Spleen (tissue), 11 donors: Measurements from ENCODE around the gene LOXL1. TPM values are rescaled to one million over a fixed set of nuclear protein-coding genes. Genes with fewer than 3 reads are reported as not detected.

ENCODE experiments used
- DNase-seq: peaks from one replicate; pipeline ENCODE4 v3.0.0-alpha.2; 2020
- H3K27ac ChIP-seq, 8 donors: fragments of 200-600 bp; sonication (generic) in 7 of 8; 1 replicate in 4 of 8; 2 replicates in 4 of 8; pipeline versions ENCODE4 v1.5.0 to v1.8.0; 2016 to 2021; ENCODE audit warnings: inconsistent platforms in 4 of 8, mild to moderate bottlenecking in 4 of 8, moderate library complexity in 1 of 8
- H3K27me3 ChIP-seq, 7 donors: fragments of 200-600 bp; sonication (generic) in 6 of 7; replicated peaks in 1 of 7; 1 replicate in 4 of 7; 2 replicates in 3 of 7; pipeline versions ENCODE4 v1.5.0 to v1.8.0; 2016 to 2021; ENCODE audit warnings: inconsistent platforms in 3 of 7, mild to moderate bottlenecking in 1 of 7
- H3K36me3 ChIP-seq, 6 donors: fragments of 200-600 bp; sonication (generic) in 5 of 6; 1 replicate in 4 of 6; 2 replicates in 2 of 6; pipeline versions ENCODE4 v1.5.0 to v1.8.0; 2016 to 2021; ENCODE audit warnings: inconsistent platforms in 2 of 6
- H3K4me1 ChIP-seq, 6 donors: fragments of 200-600 bp; sonication (generic) in 5 of 6; 1 replicate in 3 of 6; 2 replicates in 3 of 6; pipeline versions ENCODE4 v1.5.0 to v1.8.0; 2016 to 2021; ENCODE audit warnings: inconsistent platforms in 3 of 6
- H3K4me3 ChIP-seq, 8 donors: fragments of 200-600 bp; sonication (generic) in 7 of 8; 1 replicate in 4 of 8; 2 replicates in 4 of 8; pipeline versions ENCODE4 v1.5.0 to v1.8.0; 2016 to 2021; ENCODE audit warnings: inconsistent platforms in 4 of 8, mild to moderate bottlenecking in 4 of 8, moderate library complexity in 2 of 8
- H3K9me3 ChIP-seq, 8 donors: fragments of 200-600 bp; sonication (generic) in 7 of 8; 1 replicate in 4 of 8; 2 replicates in 4 of 8; pipeline versions ENCODE4 v1.5.0 to v1.8.0; 2016 to 2021; ENCODE audit warnings: inconsistent platforms in 4 of 8
- POLR2A ChIP-seq, 3 donors: fragments of 450-650 bp; IDR thresholded peaks; one replicate each; pipeline ENCODE4 v1.5.1; 2017; ENCODE audit warnings: antibody characterized with exemption in 3 of 3, mild to moderate bottlenecking in 1 of 3
- POLR2AphosphoS5 ChIP-seq, 3 donors: sonication (generic); formaldehyde crosslinking; IDR thresholded peaks; one replicate each; pipeline ENCODE4 v1.5.1; 2017; ENCODE audit warnings: antibody characterized with exemption in 3 of 3
- WGBS, 5 donors: extraction: QIAGEN DNeasy Blood & Tissue Kit in 3 of 5; methylation state at CpG; one replicate each; pipeline versions ENCODE4 v1.1.5 to v1.1.7; 2013 to 2018; 5-methylcytosine and 5-hydroxymethylcytosine counted together
- intact Hi-C: fragments of 100-400 bp; cut with DNase I; formaldehyde crosslinking; loops from one replicate; pipeline ENCODE4 v1.15.0; 2023; ENCODE audit warnings: low total_unique reads
- polyA plus RNA-seq, 3 donors: library from polyadenylated mRNA; stranded (reverse); fragments of 200-250 nt; gene quantifications; one replicate each; pipeline ENCODE4 v1.2.1, GENCODE V29; 2013
- total RNA-seq, 7 donors: library from RNA; depleted of rRNA in 3 of 7; stranded (reverse); fragments of >200 nt in 3 of 7; fragmentation: NEBNext Ultra II Directional in 4 of 7; extraction: Animal tissue kit (Norgen Biotek cat#: 25700) in 4 of 7; gene quantifications; one replicate each; pipeline versions ENCODE4 v1.1.0 to v1.2.1, GENCODE V29; 2016 to 2021
- TF ChIP-seq, protein P1 (sequence below), 11 experiments: fragments of 200-600 bp in 7 of 11; fragments of 450-650 bp in 4 of 11; sonication (generic) in 4 of 11; IDR thresholded peaks in 8 of 11; conservative IDR thresholded peaks in 3 of 11; 1 replicate in 7 of 11; 2 replicates in 4 of 11; pipeline versions ENCODE4 v1.4.0 to v1.8.0; 2016 to 2021; ENCODE audit warnings: antibody characterized with exemption in 11 of 11, inconsistent platforms in 4 of 11, mild to moderate bottlenecking in 1 of 11
- donor health status: healthy with polysubstance abuse.
- donor health status: DM: no; HTN: no; CAD: no; lungs with moderate emphysema.
- donor health status: DM: no; HTN: no; CAD: no.
- donor health status: Bipolar disorder and iron deficiency.
- donor health status: healthy.
- donor health status: DM: no; HTN: no; CAD: no.
- donor health status: DM: yes; HTN: yes; CAD: no.

Gene LOXL1
- total and polyA plus RNA-seq, 10 donors: 3.3 to 11.3 (median 8.1) TPM

DNA sequence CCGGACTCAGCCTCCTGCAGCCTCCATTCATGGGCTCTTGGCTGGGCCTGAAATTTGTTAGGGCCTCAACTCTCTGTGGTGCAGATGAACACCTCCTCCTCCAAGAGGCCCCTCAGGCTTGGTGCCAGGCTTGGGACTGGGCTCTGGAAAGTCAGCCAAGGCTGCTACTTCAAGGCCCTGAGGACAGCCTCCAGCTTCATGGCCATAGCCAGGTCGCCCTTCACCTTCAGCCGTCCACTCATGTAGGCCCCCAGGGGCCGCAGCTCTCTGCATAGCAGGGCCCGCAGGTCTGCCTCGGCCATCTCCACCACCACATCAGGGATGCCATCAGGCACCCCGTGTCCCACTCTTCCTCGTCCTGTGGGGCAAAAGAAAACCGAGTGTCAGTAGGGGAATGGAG lies 57.5 kb downstream of the LOXL1 start:
- no peak for DNase-seq
- H3K4me1 ChIP-seq: peaks cover 42 to 88% (median 75%) of the 10 kb centered on the region in 6 donors
- intact Hi-C loops: no loop called here
- TF ChIP-seq POLR2A (IDR thresholded peaks at IDR 0.05) (no peak), POLR2AphosphoS5 (IDR thresholded peaks at IDR 0.05) (no peak)
- TF ChIP-seq, protein P1, sequence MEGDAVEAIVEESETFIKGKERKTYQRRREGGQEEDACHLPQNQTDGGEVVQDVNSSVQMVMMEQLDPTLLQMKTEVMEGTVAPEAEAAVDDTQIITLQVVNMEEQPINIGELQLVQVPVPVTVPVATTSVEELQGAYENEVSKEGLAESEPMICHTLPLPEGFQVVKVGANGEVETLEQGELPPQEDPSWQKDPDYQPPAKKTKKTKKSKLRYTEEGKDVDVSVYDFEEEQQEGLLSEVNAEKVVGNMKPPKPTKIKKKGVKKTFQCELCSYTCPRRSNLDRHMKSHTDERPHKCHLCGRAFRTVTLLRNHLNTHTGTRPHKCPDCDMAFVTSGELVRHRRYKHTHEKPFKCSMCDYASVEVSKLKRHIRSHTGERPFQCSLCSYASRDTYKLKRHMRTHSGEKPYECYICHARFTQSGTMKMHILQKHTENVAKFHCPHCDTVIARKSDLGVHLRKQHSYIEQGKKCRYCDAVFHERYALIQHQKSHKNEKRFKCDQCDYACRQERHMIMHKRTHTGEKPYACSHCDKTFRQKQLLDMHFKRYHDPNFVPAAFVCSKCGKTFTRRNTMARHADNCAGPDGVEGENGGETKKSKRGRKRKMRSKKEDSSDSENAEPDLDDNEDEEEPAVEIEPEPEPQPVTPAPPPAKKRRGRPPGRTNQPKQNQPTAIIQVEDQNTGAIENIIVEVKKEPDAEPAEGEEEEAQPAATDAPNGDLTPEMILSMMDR (IDR thresholded peaks at IDR 0.05 in 8 of 11, conservative IDR thresholded peaks at IDR 0.05 in 3 of 11): no peak
- no peak overlapping the region for H3K4me3 ChIP-seq
- H3K27ac ChIP-seq: peak overlapping the region in 6 of 8 donors; percentile 38 to 94 (median 80)
- WGBS, 5 donors: 92 to 95% (median 94%) methylated on average over 5 to 9 of the region's 9 CpGs
- H3K27me3 ChIP-seq: no peaks in the 10 kb centered on the region
- H3K36me3 ChIP-seq: peaks cover 0 to 25% (median 0%) of the 10 kb centered on the region in 6 donors
- no peaks in the 10 kb centered on the region for H3K9me3 ChIP-seq

DNA sequence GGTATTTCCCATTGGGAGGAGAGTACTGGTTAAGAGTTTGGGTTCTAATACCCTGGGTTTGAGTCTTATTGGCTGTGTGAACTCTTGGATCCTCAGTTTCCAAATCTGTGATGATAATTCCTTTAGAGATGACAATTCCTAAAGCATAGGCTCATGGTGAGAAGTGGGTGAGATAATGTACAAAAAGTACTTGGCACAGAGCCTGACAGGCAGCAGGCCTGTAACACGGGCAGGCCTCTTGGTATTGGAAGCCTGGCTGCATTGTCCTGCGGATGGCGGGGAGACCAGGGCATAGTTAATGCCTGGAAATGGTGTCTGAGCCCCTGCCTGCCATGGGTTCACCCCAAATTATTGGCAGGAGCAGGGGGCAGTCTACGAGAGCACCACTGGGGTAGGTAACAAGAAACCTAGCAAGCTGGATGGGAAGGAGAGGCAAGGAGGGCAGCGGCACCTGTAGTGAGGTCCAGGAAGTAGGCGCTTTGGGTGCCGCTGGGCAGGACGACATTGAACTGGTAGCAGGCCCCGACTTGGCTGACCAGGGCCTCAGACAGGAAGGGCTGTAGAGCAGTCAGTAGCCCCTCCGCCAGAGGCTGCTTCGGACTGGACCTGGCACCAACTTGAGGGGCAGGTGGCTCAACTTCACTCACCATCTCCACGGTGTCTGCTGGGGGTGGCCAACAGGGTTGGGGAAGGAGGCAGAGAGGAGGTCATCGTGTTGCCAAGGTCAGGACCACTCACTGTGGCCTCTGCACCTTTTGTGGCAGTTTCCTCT lies 58.1 kb downstream of the LOXL1 start:
- TF ChIP-seq POLR2A (IDR thresholded peaks at IDR 0.05): no peak
- 59 to 66% (median 63%) methylated on average over 13 of the region's 13 CpGs for WGBS, 5 donors
- Histone ChIP-seq H3K27ac (peak overlapping the region in 5 of 8 donors; percentile 8 to 94 (median 81)), H3K9me3 (no peaks in the 10 kb centered on the region), H3K4me1 (peaks cover 46 to 94% (median 80%) of the 10 kb centered on the region in 6 donors), H3K4me3 (no peak overlapping the region), H3K36me3 (peaks cover 0 to 25% (median 0%) of the 10 kb centered on the region in 6 donors), H3K27me3 (no peaks in the 10 kb centered on the region)
- DNase-seq: no peak
- intact Hi-C loops: no loop called here

DNA sequence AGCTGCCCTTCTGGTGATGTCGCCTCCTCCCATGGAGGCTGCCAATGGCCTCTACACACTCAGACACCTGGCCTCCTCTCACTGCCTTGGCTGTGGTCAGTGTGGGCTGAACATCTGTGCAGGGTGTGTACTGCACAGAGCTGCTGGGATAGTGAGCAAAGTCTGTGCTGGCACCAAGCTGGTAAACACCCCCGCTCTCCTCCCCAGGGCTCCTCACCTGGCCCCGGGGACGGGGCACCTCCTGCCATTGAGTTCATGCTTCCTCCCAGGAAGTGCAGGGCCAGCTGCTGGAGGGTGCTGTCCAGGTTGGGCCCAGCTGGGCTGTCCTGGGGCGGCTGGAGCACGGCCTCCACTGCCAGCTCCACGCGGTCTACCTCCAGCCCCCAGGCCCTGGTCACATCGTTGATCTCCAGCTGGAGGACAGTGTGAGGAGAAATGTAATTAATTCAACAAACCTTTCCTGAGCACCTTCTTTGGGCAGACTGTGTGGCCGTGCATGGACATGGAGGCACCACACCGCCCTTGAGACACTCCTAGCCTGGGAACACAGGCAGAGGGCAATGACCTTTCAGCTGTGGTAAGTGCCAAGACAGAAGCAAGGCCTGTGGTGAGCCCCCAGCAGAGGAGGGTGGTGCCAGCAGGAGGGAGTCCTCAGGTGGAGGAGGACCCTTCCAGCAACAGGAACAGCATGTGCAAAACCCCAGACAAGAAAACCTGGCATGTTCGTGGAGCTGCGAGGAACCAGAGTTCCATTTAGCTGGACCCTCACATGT lies 59.0 kb downstream of the LOXL1 start:
- Histone ChIP-seq H3K4me3 (no peak overlapping the region), H3K27ac (peak overlapping the region in 4 of 8 donors; percentile 25 to 94 (median 80)), H3K27me3 (no peaks in the 10 kb centered on the region), H3K9me3 (no peaks in the 10 kb centered on the region), H3K4me1 (peaks cover 49 to 100% (median 87%) of the 10 kb centered on the region in 6 donors), H3K36me3 (peaks cover 0 to 25% (median 0%) of the 10 kb centered on the region in 6 donors)
- 70 to 84% (median 72%) methylated on average over 10 to 13 of the region's 13 CpGs for WGBS, 5 donors
- DNase-seq: no peak
- intact Hi-C loops: no loop called here
- peak in 1 of 3 donors; percentile 9 for TF ChIP-seq POLR2AphosphoS5 (IDR thresholded peaks at IDR 0.05)
- TF ChIP-seq, protein P1 (IDR thresholded peaks at IDR 0.05 in 8 of 11, conservative IDR thresholded peaks at IDR 0.05 in 3 of 11): no peak

DNA sequence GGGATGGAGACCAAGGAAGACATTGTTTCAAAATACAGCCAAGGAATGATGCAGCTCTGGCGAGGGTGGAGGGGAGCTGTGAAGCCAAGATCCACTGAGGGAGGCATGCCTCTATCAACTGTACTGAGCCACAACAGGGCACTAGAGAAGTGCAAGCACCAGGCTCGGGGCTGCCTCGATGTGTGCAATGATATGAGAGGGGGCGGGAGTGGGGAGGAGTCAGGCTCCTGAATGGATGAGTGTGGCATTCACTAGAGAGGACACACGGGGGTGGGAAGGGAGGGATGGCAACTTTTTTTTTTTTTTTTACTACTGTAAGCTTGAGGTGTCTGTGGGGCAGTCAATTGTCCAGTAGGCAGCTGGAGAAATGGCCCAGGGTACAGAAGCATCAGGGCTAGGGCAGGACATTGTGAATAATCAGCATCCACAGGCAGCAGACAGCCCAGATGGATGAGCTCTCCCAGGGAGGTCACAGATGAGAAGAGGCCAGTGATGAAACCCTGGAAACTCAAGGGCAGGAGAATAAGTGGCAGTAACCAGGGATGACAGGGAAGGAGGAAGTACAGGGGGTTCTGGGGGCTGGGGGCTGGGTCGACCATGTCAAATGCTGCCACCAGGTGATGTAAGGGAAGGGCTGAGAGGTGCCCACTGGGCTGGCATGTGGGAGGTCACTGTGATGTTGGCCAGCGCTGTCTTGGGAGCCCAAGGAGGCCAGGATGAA lies 60.0 kb downstream of the LOXL1 start:
- peaks cover 0 to 25% (median 0%) of the 10 kb centered on the region in 6 donors for H3K36me3 ChIP-seq
- no peaks in the 10 kb centered on the region for H3K9me3 ChIP-seq
- no peak for DNase-seq
- peak overlapping the region in 3 of 8 donors; percentile 89 to 97 (median 94) for H3K27ac ChIP-seq
- 53 to 62% (median 58%) methylated on average over 7 of the region's 7 CpGs for WGBS, 5 donors
- no peak overlapping the region for H3K4me3 ChIP-seq
- intact Hi-C loops: no loop called here
- H3K4me1 ChIP-seq: peaks cover 56 to 100% (median 90%) of the 10 kb centered on the region in 6 donors
- no peaks in the 10 kb centered on the region for H3K27me3 ChIP-seq
- no peak for TF ChIP-seq POLR2AphosphoS5 (IDR thresholded peaks at IDR 0.05)
- no peak for TF ChIP-seq POLR2A (IDR thresholded peaks at IDR 0.05)
- TF ChIP-seq, protein P1 (IDR thresholded peaks at IDR 0.05 in 8 of 11, conservative IDR thresholded peaks at IDR 0.05 in 3 of 11): no peak
